Duodenal mucosa (tissue), 2 donors: ENCODE measurements around the gene CRB1.

Experiments
- H3K27ac ChIP-seq: one replicate; pipeline ENCODE4 v1.7.0; 2013; ENCODE audit warnings: low read depth, low read length
- H3K27me3 ChIP-seq, 2 donors: one replicate each; pipeline ENCODE4 v1.7.0; 2013; ENCODE audit warnings: low read length in 2 of 2, control low read depth in 1 of 2; ENCODE audit not compliant: insufficient read depth in 2 of 2, control insufficient read depth in 1 of 2
- H3K36me3 ChIP-seq, 2 donors: one replicate each; pipeline ENCODE4 v1.7.0; 2013; ENCODE audit warnings: low read length in 2 of 2, control low read depth in 1 of 2; ENCODE audit not compliant: insufficient read depth in 2 of 2, control insufficient read depth in 1 of 2
- H3K4me1 ChIP-seq, 2 donors: one replicate each; pipeline ENCODE4 v1.7.0; 2013; ENCODE audit warnings: low read length in 2 of 2, control low read depth in 1 of 2; ENCODE audit not compliant: insufficient read depth in 2 of 2, control insufficient read depth in 1 of 2
- H3K4me3 ChIP-seq, 2 donors: one replicate each; pipeline ENCODE4 v1.7.0; 2013; ENCODE audit warnings: low read length in 2 of 2, low read depth in 1 of 2
- H3K9ac ChIP-seq, 2 donors: one replicate each; pipeline ENCODE4 v1.7.0; 2013; ENCODE audit warnings: low read length in 2 of 2, low read depth in 1 of 2
- H3K9me3 ChIP-seq, 2 donors: one replicate each; pipeline ENCODE4 v1.7.0; 2013; ENCODE audit warnings: low read length in 2 of 2, control low read depth in 1 of 2; ENCODE audit not compliant: control insufficient read depth in 1 of 2

CRB1 gene

GRCh38 chr1:197252973-197253372, 15.1 kb upstream of the CRB1 start:
- no peak overlapping the region for H3K27ac ChIP-seq
- no peak overlapping the region for H3K4me3 ChIP-seq
- no peaks in the 10 kb centered on the region for H3K27me3 ChIP-seq
- no peak overlapping the region for H3K9ac ChIP-seq
- H3K4me1 ChIP-seq = no peaks in the 10 kb centered on the region
- no peaks in the 10 kb centered on the region for H3K9me3 ChIP-seq
- H3K36me3 ChIP-seq = no peaks in the 10 kb centered on the region

GRCh38 chr1:197254866-197255265, 13.2 kb upstream of the CRB1 start:
- Histone ChIP-seq H3K27me3 (no peaks in the 10 kb centered on the region), H3K9ac (no peak overlapping the region), H3K4me3 (no peak overlapping the region), H3K4me1 (no peaks in the 10 kb centered on the region), H3K27ac (no peak overlapping the region), H3K36me3 (no peaks in the 10 kb centered on the region), H3K9me3 (no peaks in the 10 kb centered on the region)

DNA sequence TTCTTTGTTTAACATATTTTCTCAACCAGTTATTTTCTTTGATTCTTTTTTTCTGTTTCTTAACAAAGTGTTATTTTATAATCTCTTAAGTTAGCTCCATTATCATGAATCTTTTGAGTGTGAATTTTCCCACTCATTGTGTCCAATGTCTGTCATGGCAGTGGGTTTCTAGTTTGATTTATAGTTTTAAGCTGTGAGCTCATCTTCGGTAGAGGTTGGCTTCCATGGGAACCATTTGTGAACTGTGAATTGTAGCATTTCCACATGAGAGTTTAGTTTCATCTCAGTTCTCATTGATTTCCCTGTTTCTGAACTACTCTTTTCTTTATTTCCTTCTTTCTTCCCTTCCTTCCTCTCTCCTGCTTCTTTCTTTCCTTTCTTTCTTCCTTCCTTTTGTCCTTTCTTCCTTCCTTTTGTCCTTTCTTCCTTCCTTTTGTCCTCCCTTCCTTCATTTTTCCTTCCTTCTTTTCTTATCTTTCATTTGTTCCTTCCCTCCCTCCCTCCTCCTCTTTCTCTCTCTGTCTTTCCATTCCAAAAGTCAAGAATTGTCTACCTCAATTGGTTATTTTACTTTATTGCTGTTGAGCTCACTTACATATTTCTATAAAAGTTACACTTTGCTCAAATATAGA, 3.0 kb upstream of the CRB1 start:
- Histone ChIP-seq H3K27me3 (no peaks in the 10 kb centered on the region), H3K4me1 (no peaks in the 10 kb centered on the region), H3K36me3 (no peaks in the 10 kb centered on the region), H3K9me3 (no peaks in the 10 kb centered on the region), H3K9ac (no peak overlapping the region), H3K27ac (no peak overlapping the region), H3K4me3 (no peak overlapping the region)

DNA sequence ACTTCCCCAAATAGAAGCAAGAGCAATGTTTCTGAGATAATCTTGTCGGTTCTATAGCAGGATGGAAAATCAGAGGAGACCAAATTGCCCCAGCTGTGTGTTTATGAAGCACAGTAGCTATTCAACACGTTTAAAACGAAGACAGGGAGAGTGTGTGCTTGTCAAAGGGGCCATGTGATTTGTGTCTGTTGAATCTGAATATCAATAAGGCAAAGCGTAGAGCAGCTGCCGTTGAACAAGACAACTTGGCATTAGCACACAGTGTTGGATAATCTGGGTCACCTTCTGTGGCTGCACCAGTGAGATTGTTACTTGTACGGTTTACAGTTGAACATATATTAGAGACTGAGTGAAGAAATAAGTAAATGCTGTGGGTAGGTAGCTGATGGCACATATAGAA, 1.0 kb downstream of the CRB1 start:
- H3K36me3 ChIP-seq = no peaks in the 10 kb centered on the region
- H3K4me3 ChIP-seq = no peak overlapping the region
- no peaks in the 10 kb centered on the region for H3K4me1 ChIP-seq
- no peak overlapping the region for H3K27ac ChIP-seq
- no peak overlapping the region for H3K9ac ChIP-seq
- H3K27me3 ChIP-seq = no peaks in the 10 kb centered on the region
- H3K9me3 ChIP-seq = no peaks in the 10 kb centered on the region

DNA sequence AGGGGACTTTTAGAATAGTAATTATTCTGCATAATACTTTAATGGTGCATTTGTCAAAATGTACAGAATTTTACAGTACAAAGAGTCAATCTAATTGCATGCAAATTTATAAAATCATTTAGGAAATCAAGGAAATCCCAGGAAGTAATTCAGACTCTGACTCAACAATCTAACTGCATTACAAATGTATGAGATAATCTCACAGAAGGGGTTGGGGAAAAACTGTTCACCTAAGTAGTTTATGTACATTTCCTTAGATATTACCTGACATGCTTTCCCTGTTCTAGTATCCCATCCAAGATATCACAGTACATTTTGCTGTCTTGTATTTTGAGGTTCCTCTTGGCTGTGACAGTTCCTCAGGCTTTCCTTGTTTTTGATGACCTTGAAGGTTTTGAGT, 4.7 kb downstream of the CRB1 start:
- Histone ChIP-seq H3K9me3 (no peaks in the 10 kb centered on the region), H3K4me1 (no peaks in the 10 kb centered on the region), H3K27me3 (no peaks in the 10 kb centered on the region), H3K4me3 (no peak overlapping the region), H3K27ac (no peak overlapping the region), H3K9ac (no peak overlapping the region), H3K36me3 (no peaks in the 10 kb centered on the region)

GRCh38 chr1:197277166-197277565, 9.1 kb downstream of the CRB1 start:
- Histone ChIP-seq H3K27me3 (no peaks in the 10 kb centered on the region), H3K4me1 (no peaks in the 10 kb centered on the region), H3K9me3 (no peaks in the 10 kb centered on the region), H3K4me3 (no peak overlapping the region), H3K9ac (no peak overlapping the region), H3K36me3 (no peaks in the 10 kb centered on the region), H3K27ac (no peak overlapping the region)

GRCh38 chr1:197284325-197284724, 16.3 kb downstream of the CRB1 start:
- H3K9ac ChIP-seq = no peak overlapping the region
- H3K36me3 ChIP-seq = no peaks in the 10 kb centered on the region
- H3K27ac ChIP-seq = no peak overlapping the region
- no peak overlapping the region for H3K4me3 ChIP-seq
- no peaks in the 10 kb centered on the region for H3K27me3 ChIP-seq
- no peaks in the 10 kb centered on the region for H3K9me3 ChIP-seq
- H3K4me1 ChIP-seq = no peaks in the 10 kb centered on the region

GRCh38 chr1:197284966-197285365, 16.9 kb downstream of the CRB1 start:
- no peak overlapping the region for H3K4me3 ChIP-seq
- no peaks in the 10 kb centered on the region for H3K9me3 ChIP-seq
- no peak overlapping the region for H3K9ac ChIP-seq
- H3K36me3 ChIP-seq = no peaks in the 10 kb centered on the region
- no peaks in the 10 kb centered on the region for H3K27me3 ChIP-seq
- H3K4me1 ChIP-seq = no peaks in the 10 kb centered on the region
- H3K27ac ChIP-seq = no peak overlapping the region

- Histone ChIP-seq H3K36me3 (no peaks in the 10 kb centered on the region), H3K4me3 (no peak overlapping the region), H3K9me3 (no peaks in the 10 kb centered on the region), H3K4me1 (no peaks in the 10 kb centered on the region), H3K27me3 (no peaks in the 10 kb centered on the region), H3K9ac (no peak overlapping the region), H3K27ac (no peak overlapping the region)
These were observed 17.6 kb downstream of the CRB1 start for GRCh38 chr1:197285526-197286205.

DNA sequence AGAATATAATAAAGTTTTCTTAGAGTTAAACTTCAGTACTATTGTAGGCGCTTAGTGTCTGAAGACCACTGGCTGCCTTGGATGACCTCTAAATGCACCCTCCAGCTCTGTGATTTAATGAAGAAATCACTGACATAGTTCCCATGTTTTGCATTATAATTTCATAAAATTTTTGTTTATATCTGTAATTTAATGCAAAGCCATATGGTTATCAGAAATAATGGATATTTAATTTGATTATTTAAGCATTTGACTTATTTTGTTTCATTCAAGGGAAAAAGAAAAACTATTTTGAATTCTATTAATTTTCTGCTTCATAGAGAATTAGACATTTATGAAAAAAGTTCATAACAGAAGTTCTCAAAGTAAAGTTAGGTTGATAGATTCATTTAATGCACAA, 18.6 kb downstream of the CRB1 start:
- Histone ChIP-seq H3K9ac (no peak overlapping the region), H3K4me3 (no peak overlapping the region), H3K4me1 (no peaks in the 10 kb centered on the region), H3K9me3 (no peaks in the 10 kb centered on the region), H3K27me3 (no peaks in the 10 kb centered on the region), H3K27ac (no peak overlapping the region), H3K36me3 (no peaks in the 10 kb centered on the region)
